ENCODE data around the gene PHF11.
"Not testable (repeated sequence)": the region's sequence is repeated elsewhere in the genome, so short reads cannot be mapped to it uniquely, and the experiment has no call there.

PHF11 gene

DNA sequence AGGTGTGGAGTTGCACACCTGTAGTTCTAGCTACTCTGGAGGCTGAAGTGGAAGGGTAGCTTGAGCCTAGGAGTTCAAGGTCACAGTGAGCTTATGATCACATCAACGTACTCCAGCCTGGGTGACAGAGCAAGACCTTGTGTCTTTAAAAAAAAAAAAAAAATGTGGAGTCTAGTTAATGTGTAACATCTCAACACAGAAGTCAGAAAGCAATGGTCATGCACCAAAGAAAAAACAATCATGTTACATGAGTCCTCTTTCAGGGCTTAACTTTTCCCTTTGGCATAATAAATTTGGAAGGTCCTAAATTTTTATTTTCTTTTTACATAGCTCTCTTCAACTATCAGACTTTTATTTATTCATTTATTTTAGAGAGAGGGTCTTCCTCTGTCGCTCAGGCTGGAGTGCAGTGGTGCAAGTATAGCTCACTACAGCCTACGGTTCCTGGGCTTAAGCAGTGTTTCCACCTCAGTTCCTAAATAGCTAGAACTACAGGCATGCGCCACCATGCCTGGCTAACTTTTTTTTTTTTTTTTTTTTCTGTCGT is 29.4 kb upstream of the PHF11 start:
- Mint-ChIP-seq H3K36me3 (ENCODE audit: low read depth) (peaks cover 58% of the 10 kb centered on the region), H3K27me3 (ENCODE audit: low read depth) (no peaks in the 10 kb centered on the region), H3K4me1 (ENCODE audit: low read depth) (peaks cover 2% of the 10 kb centered on the region), H3K27ac (no peak overlapping the region), H3K4me3 (no peak overlapping the region), H3K9me3 (peaks cover 16% of the 10 kb centered on the region)

DNA sequence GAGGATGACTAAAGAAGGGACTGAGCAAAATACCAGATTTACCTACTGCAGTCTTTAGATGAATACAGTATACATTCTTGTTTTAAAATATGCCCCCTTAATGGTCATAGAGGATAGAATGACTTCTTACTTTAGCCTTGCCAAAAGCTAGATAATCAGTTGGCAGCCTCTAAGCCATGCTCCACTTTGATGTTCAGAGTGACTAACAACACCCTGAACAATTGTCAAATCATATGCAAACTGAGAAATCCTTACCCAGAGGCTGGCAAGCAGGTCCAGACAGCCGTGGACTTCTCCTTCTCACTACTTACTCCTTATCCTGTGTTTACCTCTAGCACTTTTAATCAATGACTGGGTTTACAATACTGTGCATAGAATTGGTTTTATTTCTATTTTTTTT is 23.6 kb upstream of the PHF11 start:
- Mint-ChIP-seq H3K9me3 (no peaks in the 10 kb centered on the region), H3K4me1 (ENCODE audit: low read depth) (peaks cover 3% of the 10 kb centered on the region), H3K27me3 (ENCODE audit: low read depth) (no peaks in the 10 kb centered on the region), H3K27ac (no peak overlapping the region), H3K4me3 (no peak overlapping the region), H3K36me3 (ENCODE audit: low read depth) (peaks cover 30% of the 10 kb centered on the region)

DNA sequence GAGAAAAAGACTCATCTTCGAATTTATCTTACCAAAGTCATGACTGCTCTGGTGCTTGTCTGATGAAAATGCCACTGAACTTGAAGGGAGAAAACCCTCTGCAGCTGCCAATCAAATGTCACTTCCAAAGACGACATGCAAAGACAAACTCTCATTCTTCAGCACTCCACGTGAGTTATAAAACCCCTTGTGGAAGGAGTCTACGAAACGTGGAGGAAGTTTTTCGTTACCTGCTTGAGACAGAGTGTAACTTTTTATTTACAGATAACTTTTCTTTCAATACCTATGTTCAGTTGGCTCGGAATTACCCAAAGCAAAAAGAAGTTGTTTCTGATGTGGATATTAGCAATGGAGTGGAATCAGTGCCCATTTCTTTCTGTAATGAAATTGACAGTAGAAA is 19.2 kb upstream of the PHF11 start:
- H3K9me3 Mint-ChIP-seq: no peaks in the 10 kb centered on the region
- no peak overlapping the region for H3K27ac Mint-ChIP-seq
- H3K36me3 Mint-ChIP-seq (ENCODE audit: low read depth): peaks cover 19% of the 10 kb centered on the region
- peaks cover 1% of the 10 kb centered on the region for H3K4me1 Mint-ChIP-seq (ENCODE audit: low read depth)
- no peak overlapping the region for H3K4me3 Mint-ChIP-seq
- no peaks in the 10 kb centered on the region for H3K27me3 Mint-ChIP-seq (ENCODE audit: low read depth)

- Mint-ChIP-seq H3K36me3 (ENCODE audit: low read depth) (peaks cover 27% of the 10 kb centered on the region), H3K27ac (no peak overlapping the region), H3K4me1 (ENCODE audit: low read depth) (no peaks in the 10 kb centered on the region), H3K9me3 (no peaks in the 10 kb centered on the region), H3K27me3 (ENCODE audit: low read depth) (no peaks in the 10 kb centered on the region), H3K4me3 (no peak overlapping the region)
These were observed 14.0 kb upstream of the PHF11 start for GRCh38 chr13:49481788-49482187.

DNA sequence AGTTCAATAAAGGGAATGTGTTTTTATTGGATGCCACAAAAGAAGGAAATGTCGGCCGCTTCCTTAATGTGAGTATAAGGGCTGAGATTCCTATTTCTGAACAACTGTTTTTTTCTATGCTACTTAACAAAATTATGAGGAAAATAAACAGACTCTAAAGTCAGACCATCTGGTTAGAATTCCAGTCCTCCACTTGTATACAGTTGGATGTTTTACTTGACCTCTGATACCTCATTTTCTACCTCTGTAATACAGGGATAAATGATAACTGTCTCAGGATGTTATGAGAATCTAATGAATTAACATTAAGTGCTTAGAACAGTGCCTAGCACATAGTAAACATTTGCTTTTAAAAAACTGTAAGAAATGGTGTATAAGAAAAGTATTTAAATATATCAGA is 7.2 kb upstream of the PHF11 start:
- Mint-ChIP-seq H3K9me3 (no peaks in the 10 kb centered on the region), H3K4me1 (ENCODE audit: low read depth) (peaks cover 2% of the 10 kb centered on the region), H3K4me3 (no peak overlapping the region), H3K36me3 (ENCODE audit: low read depth) (peaks cover 15% of the 10 kb centered on the region), H3K27me3 (ENCODE audit: low read depth) (no peaks in the 10 kb centered on the region), H3K27ac (no peak overlapping the region)

- H3K36me3 Mint-ChIP-seq (ENCODE audit: low read depth): peaks cover 38% of the 10 kb centered on the region
These were observed 1.1 kb upstream of the PHF11 start for GRCh38 chr13:49494645-49495044.

DNA sequence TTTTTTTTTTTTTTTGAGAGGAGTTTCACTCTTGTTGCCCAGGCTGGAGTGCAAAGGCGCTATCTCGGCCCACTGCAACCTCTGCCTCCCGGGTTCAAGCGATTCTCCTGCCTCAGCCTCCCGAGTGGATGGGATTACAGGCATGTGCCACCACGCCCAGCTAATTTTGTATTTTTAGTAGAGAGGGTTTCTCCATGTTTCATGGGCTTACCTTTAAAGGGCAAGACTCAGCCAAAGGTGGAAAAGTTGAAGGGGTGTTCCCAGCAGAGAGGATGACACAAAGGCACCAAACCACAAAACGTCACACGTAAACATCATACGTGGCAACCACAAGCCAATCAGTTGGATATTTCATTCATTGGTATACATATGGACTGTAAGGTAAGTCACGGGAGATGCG is 1.1 kb downstream of the PHF11 start:
- H3K9me3 Mint-ChIP-seq; H3K27me3 Mint-ChIP-seq (ENCODE audit: low read depth): not testable (repeated sequence)
- peaks cover 45% of the 10 kb centered on the region for H3K36me3 Mint-ChIP-seq (ENCODE audit: low read depth)
- H3K27ac Mint-ChIP-seq: peak overlapping the region; percentile 99
- peaks cover 52% of the 10 kb centered on the region for H3K4me1 Mint-ChIP-seq (ENCODE audit: low read depth)
- H3K4me3 Mint-ChIP-seq: peak overlapping the region; percentile 94

More at GRCh38 chr13:49494645-49495044, 1.1 kb upstream of the PHF11 start:
- Mint-ChIP-seq H3K9me3 (no peaks in the 10 kb centered on the region), H3K4me3 (peak overlapping the region; percentile 97), H3K27me3 (ENCODE audit: low read depth) (no peaks in the 10 kb centered on the region), H3K4me1 (ENCODE audit: low read depth) (peaks cover 44% of the 10 kb centered on the region), H3K27ac (peak overlapping the region; percentile 99)

DNA sequence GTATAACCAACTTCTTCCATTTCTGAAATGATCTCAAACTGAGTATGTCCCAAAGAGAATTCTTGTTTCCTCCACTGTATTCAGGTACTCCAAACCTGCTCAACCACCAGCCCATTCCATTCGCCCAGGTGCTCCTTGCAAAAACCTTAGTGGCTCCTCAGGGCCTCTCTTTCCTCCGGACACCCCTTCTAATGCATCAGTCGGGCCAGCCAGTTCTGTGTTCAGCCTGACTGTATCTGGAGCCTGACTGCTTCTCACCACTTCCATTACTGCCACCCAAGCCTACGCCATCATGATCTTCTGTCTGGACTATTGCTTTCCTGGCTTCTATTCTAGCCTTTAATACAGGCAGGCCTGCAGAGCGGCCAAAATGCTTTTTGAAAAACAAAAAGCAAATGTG is 1.5 kb downstream of the PHF11 start:
- Mint-ChIP-seq H3K4me1 (ENCODE audit: low read depth) (peaks cover 52% of the 10 kb centered on the region), H3K27me3 (ENCODE audit: low read depth) (no peaks in the 10 kb centered on the region), H3K27ac (peak overlapping the region; percentile 99), H3K4me3 (peak overlapping the region; percentile 94), H3K9me3 (no peaks in the 10 kb centered on the region), H3K36me3 (ENCODE audit: low read depth) (peaks cover 45% of the 10 kb centered on the region)

DNA sequence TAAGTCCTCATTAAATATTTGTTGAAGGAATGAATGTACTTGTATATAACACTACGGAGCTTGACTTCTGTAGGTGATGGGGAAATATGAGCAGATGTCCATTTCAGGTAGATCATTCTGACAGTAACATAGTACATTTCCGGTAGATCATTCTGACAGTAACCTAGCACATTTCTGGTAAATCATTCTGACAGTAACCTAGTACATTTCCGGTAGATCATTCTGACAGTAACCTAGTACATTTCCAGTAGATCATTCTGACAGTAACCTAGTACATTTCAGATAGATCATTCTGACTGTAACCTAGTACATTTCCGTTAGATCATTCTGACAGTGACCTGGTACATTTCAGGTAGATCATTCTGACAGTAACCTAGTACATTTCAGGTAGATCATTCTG is 2.5 kb downstream of the PHF11 start:
- peaks cover 54% of the 10 kb centered on the region for H3K4me1 Mint-ChIP-seq (ENCODE audit: low read depth)
- peak overlapping the region; percentile 99 for H3K27ac Mint-ChIP-seq
- H3K36me3 Mint-ChIP-seq (ENCODE audit: low read depth): peaks cover 51% of the 10 kb centered on the region
- peak overlapping the region; percentile 16 for H3K4me3 Mint-ChIP-seq
- no peaks in the 10 kb centered on the region for H3K27me3 Mint-ChIP-seq (ENCODE audit: low read depth)
- H3K9me3 Mint-ChIP-seq: no peaks in the 10 kb centered on the region

DNA sequence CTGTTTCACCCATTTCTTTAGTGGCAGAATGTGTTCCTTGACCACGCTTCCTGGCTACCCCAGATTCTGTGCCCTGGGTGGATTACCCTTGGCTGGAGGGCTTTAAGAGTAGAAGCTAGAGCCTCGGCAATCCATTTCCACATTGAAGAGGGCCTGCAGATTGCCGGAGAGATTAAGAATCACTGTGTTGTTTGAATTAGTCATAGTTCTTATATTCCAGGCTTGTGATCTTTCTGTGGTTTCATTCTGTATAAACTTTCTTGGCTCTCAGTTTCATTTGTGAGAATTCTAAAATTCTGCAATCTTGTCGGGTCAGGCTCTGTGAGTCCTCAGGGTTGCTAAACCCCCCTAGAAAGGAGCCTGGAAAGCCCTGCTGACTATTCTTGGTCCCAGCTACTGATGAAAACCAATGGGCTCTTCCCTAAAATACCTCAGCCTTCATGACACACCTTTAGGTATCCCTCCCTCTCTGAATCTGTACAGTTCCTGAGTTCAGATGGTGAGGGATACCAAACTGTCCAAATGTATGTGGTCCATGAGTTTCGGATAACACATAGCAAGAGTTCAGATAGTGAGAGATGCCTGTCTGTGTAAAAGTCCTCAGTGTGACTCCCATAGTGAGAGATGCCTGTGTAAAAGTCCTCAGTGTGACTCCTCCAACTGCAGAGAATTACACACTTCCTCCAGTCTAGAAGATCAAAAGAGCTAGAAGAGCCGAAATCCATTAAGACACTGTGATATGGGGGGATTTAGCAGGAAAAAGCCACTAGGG is 4.3 kb downstream of the PHF11 start:
- peak overlapping the region; percentile 81 for H3K27ac Mint-ChIP-seq
- H3K36me3 Mint-ChIP-seq (ENCODE audit: low read depth): peaks cover 49% of the 10 kb centered on the region
- no peaks in the 10 kb centered on the region for H3K27me3 Mint-ChIP-seq (ENCODE audit: low read depth)
- H3K9me3 Mint-ChIP-seq: no peaks in the 10 kb centered on the region
- H3K4me1 Mint-ChIP-seq (ENCODE audit: low read depth): peaks cover 44% of the 10 kb centered on the region
- peak overlapping the region; percentile 43 for H3K4me3 Mint-ChIP-seq

DNA sequence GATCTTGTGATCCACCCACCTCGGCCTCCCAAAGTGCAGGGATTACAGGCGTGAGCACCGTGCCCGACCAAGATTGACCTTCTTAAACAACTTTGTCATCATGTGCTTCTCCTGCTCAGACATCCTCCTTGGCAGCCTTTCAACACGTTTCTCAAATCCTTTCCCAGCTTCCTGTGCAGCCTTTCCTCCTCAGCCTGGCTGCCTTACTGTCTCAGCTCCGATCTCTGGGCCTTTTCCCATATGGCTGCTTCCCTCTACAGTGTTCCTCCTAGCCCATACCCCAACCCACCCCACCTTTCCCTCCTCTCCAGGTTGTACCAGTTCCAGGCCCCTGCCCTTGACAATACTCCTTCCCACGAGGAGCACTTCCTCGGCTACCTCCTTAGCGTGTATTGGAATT is 7.2 kb downstream of the PHF11 start:
- no peak overlapping the region for H3K27ac Mint-ChIP-seq

GRCh38 chr13:49503951-49504350 is 8.2 kb downstream of the PHF11 start:
- H3K27me3 Mint-ChIP-seq (ENCODE audit: low read depth): no peaks in the 10 kb centered on the region
- peaks cover 3% of the 10 kb centered on the region for H3K9me3 Mint-ChIP-seq
- no peak overlapping the region for H3K4me3 Mint-ChIP-seq
- no peak overlapping the region for H3K27ac Mint-ChIP-seq
- peaks cover 40% of the 10 kb centered on the region for H3K36me3 Mint-ChIP-seq (ENCODE audit: low read depth)
- peaks cover 28% of the 10 kb centered on the region for H3K4me1 Mint-ChIP-seq (ENCODE audit: low read depth)

More for the DNA sequence above, 7.2 kb downstream of the PHF11 start:
- Mint-ChIP-seq H3K36me3 (ENCODE audit: low read depth) (peaks cover 49% of the 10 kb centered on the region), H3K27me3 (ENCODE audit: low read depth) (no peaks in the 10 kb centered on the region), H3K4me1 (ENCODE audit: low read depth) (peaks cover 36% of the 10 kb centered on the region), H3K9me3 (peaks cover 3% of the 10 kb centered on the region), H3K4me3 (no peak overlapping the region)

- H3K4me1 Mint-ChIP-seq (ENCODE audit: low read depth): peaks cover 8% of the 10 kb centered on the region
- H3K27me3 Mint-ChIP-seq (ENCODE audit: low read depth): no peaks in the 10 kb centered on the region
- H3K4me3 Mint-ChIP-seq: no peak overlapping the region
- H3K36me3 Mint-ChIP-seq (ENCODE audit: low read depth): peaks cover 40% of the 10 kb centered on the region
- H3K27ac Mint-ChIP-seq: no peak overlapping the region
- no peaks in the 10 kb centered on the region for H3K9me3 Mint-ChIP-seq
These were observed 16.8 kb downstream of the PHF11 start for GRCh38 chr13:49512578-49512977.

- H3K9me3 Mint-ChIP-seq: no peaks in the 10 kb centered on the region
- H3K27me3 Mint-ChIP-seq (ENCODE audit: low read depth): no peaks in the 10 kb centered on the region
- peaks cover 40% of the 10 kb centered on the region for H3K36me3 Mint-ChIP-seq (ENCODE audit: low read depth)
- no peak overlapping the region for H3K27ac Mint-ChIP-seq
- peaks cover 8% of the 10 kb centered on the region for H3K4me1 Mint-ChIP-seq (ENCODE audit: low read depth)
- H3K4me3 Mint-ChIP-seq: no peak overlapping the region
These were observed 20.7 kb downstream of the PHF11 start for GRCh38 chr13:49516467-49516866.

DNA sequence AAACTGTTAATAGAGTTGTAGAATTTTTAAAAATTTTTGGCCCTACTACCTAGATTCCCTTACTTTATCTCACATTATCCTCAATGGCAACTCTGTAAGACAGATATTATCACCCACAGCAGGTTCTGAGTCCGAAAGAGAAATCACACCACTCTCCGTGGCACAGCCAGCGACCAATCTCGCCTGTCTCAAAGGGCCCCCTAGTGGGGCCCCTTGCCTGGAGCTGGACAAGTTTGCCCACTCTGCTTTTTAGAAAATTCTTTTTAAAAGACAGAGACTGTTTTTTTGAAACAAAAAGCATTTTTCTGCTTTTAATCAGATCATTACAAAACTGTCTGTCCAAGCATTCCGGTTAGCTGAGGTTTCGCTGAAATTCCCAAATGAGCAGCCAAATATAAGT is 21.7 kb downstream of the PHF11 start:
- Mint-ChIP-seq H3K27ac (no peak overlapping the region), H3K36me3 (ENCODE audit: low read depth) (peaks cover 39% of the 10 kb centered on the region), H3K4me1 (ENCODE audit: low read depth) (peaks cover 8% of the 10 kb centered on the region), H3K9me3 (no peaks in the 10 kb centered on the region), H3K4me3 (no peak overlapping the region), H3K27me3 (ENCODE audit: low read depth) (no peaks in the 10 kb centered on the region)
